Dermis blood vessel endothelial cell (primary cell): Measurements from ENCODE around the gene ANKAR. TPM values are rescaled to one million over a fixed set of nuclear protein-coding genes. Genes with fewer than 3 reads are reported as not detected.
"Not testable (repeated sequence)": the region's sequence is repeated elsewhere in the genome, so short reads cannot be mapped to it uniquely, and the experiment has no call there.

Experiments used
- DNase-seq: peaks from one replicate; pipeline ENCODE4 v3.0.0; 2010
- total RNA-seq: library from RNA; depleted of rRNA; stranded (reverse); fragments of >200 nt; gene quantifications from 2 replicates; pipeline ENCODE4 v1.2.3, GENCODE V29; 2014

ANKAR gene, protein sequence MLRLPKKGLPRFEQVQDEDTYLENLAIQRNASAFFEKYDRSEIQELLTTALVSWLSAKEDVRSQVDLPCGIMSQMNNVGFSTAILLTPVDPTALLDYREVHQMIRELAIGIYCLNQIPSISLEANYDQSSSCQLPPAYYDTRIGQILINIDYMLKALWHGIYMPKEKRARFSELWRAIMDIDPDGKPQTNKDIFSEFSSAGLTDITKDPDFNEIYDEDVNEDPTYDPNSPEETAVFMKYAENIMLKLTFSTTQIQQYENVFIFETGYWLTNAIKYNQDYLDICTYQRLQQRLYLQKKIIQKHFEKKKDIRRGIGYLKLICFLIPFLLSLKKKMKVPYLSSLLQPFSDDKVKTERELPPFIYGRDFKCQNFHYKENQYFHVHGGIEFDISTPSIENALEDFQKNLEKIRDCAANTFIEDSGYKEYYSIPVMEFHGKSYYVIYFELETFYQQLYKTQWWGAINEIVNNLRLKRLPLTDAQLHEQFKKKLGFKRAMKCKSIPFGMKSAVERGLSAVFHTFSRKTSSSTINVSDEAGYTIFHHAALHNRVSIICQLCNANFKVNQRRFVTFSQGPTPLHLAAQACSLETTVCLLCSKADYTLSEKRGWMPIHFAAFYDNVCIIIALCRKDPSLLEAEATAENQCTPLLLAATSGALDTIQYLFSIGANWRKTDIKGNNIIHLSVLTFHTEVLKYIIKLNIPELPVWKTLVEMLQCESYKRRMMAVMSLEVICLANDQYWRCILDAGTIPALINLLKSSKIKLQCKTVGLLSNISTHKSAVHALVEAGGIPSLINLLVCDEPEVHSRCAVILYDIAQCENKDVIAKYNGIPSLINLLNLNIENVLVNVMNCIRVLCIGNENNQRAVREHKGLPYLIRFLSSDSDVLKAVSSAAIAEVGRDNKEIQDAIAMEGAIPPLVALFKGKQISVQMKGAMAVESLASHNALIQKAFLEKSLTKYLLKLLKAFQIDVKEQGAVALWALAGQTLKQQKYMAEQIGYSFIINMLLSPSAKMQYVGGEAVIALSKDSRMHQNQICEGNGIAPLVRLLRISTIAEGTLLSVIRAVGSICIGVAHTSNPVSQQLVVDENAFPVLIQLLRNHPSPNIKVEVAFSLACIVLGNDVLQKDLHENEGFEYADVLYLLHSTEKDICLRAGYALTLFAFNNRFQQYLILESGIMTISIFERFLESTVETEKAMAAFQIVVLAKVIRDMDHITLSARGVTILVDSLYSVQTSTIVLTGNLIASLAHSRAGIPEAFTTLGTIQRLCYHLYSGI (N-terminal part only)
- 4.8 and 6.8 TPM in 2 replicates for total RNA-seq

DNA sequence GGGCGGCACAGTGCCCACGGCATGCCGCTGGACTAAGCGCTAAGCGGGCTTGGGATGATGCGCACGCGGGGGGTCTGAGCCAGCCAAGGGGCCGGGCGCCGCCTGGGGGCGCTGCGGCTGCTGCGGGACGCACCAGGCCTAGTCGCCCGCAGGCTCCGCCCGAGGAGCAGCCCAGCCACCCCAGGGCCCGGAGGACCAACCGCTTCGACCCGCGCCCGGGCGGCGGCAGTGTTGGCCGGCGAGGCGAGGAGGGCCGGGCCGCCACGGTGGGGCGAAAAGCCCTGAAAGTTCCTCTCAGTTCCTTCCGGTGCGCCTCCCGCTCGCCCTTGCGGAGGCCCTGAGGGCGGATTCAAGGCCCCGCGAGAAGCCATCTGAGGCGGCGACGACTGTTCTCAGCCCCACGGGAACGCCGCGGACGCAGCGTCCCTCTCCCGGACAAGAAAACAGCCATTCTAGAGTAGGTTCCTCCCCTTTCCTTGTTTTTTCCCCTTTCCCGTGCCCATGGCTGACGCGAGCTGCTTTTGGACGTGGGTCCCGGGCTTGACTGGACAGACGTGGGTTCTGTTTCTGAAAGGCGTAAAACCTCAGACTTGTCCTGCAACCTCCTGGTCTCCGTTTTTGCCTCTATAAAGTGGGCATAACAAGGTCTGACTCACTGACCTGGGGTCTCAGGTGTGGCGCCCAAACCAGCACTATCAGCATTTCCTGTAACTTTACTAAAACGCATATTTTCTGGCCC, at the start of gene ANKAR:
ANKAR (plus strand) TSS at position 297 of the 739 bp plus-strand sequence. CDS start 1,821 bp downstream, outside the sequence.
- peak; percentile 94 for DNase-seq

DNA sequence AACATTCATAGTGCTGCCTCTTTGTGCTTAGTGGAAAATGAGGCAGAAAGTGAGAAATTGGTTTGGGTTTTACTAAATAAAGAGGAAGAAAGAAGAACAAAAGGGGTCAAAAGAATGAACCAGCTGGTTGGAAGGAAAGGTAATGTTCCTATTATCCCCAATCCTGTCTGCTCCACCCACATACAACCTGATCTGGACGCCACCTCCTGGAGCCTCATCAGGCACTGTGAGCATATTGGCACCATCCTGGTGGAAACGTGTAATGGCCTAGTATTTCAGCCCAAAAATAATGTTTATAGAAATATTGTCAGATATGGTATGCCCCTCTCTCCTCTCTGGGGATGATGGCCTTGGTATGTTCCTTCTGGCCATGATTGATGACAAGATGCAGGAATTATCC, 48.8 kb upstream of the ANKAR start:
- DNase-seq, result no peak

DNA sequence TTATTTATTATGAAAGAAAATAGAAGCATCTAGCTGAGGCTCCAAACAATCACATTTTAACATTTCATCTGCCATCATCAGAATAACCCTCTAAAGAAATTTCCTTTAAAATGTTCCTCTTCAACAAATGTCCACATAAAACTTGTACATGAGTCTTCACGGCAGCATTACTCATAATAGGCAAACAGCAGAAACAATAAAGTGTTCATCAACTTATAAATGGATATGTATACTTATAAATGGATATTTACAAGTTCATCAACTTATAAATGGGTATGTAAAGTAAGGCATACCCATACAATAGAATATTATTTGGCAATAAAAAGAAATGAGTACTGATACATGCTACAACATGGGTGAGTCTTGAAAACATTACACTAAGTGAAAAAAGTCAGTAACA, 46.7 kb upstream of the ANKAR start:
- no peak for DNase-seq

DNA sequence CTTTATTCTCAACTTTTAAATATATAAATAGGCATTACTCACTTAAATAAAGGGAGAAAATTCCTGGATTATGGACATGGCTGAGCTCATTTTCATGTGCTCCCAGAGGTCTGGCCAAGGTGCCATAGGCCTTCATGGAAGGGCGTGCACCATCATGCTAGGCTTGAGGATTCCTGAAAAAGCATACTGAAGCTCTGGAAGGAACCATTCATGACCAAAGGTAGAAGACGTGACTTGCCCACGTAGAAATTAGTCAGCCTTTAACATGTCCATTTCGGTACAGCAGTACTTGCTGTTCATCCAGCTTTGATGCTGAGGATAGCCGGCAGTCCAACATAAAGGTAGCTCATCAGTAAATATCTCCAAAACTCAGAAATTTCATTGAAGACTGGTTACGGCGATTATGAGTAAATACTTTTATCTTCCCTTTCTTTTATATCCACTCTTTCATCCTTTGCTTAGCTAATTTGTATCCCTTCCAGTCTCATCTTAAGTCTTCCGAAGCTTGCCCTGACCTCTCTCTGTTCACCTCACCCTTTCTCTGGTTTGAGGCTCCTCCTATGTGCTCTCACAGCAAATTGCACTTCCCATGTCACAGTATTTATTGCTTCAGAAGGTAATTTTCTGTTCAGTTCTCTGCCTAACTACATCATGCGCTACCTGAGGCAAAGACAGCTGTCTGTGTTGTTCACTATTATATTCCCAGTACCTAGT, 45.5 kb upstream of the ANKAR start:
- DNase-seq, result peak; percentile 16

DNA sequence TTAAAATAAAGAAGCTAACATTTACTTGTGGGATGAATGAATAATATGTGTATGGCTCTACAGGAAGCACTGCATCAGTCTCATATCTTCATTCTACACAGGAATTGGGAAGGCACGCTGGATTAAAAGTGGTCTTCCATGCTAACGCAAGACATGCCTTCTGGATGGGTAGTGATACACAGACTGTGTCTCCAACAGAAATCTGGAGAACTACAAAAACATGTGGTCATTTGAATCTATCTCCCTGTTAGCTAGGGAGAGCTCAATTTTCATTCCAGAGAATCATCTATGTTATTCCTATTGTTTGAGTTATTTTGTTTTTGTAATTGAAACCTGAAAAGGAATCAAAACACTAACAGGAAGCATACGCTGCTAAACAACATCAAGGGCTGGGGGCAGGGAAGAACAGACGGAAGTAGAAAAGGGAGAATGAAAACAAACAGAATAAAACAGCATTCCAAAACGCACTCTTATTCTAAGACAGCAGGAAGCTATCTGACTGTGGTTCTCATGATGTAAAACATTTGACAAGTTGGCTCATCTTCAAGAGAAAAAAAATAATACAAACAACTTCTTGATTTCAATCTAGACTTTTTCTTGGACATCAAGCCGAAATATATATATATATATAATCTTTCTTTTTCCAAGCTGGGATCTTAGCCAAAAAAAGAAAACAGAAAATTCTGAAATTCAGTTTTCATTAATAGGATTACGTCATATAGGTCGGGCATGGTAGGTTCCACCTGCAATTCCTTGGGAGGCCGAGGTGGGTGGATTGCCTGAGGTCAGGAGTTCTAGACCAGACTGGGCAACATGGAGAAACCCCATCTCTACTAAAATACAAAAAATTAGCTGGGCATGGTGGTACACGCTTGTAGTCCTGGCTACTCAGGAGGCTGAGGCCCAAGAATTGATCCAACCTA, 44.7 kb upstream of the ANKAR start:
- DNase-seq, result peak; percentile 8

DNA sequence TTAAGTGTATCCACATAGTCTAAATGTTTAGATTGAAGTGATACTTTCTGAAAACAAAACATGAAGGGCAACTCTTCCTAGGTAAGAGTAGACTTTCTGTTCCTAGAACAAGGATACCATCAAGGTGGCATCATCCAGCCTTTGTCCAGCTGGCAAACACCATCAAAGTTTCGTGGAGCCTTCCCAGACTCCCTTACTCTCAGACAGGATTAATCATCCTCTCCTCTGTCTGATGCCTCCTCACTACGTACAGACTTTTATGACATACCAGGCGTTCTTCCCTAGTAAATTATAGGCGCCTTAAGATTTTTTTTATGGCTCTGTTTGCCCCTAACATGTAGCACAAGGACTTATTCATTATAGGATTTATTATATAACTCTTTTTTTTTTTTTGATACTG, 42.6 kb upstream of the ANKAR start:
- DNase-seq, result no peak

DNA sequence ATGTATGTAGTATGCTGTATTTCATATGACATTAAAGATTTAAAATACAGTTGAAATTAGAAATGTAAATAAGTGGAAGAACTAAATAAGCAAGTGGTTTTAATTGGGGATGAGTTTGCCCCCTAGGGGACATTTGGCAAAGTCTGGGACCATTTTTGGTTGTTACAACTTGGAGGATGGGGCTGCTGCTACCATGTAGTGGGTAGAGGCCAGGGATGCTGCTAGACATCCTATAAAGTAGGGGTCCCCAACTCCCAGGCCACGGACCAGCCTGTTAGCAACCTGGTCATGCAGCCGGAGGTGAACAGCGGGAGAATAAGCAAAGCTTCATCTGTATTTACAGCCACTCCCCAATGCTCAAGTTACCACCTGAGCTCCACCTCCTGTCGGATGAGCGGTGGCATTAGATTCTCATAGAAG, 41.1 kb upstream of the ANKAR start:
- peak; percentile 36 for DNase-seq

DNA sequence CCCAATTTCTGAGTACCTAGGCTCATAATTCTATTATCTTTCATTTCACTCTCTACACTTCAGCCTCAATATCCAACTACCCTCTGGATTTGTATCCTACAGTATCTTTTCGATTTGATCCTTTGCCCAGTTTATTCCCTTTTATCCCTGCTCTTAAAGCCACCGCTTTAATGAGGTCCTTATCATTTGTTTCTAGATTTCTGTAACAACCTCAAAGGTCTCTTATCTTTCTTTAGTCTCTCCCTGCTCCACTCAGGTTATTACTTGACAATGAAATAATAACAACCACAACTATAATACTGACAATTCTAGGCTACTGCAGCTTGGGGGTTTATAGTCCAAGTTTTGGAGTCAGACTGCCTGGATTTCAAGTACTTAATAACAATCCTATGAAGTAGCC, 39.1 kb upstream of the ANKAR start:
- DNase-seq, result no peak

DNA sequence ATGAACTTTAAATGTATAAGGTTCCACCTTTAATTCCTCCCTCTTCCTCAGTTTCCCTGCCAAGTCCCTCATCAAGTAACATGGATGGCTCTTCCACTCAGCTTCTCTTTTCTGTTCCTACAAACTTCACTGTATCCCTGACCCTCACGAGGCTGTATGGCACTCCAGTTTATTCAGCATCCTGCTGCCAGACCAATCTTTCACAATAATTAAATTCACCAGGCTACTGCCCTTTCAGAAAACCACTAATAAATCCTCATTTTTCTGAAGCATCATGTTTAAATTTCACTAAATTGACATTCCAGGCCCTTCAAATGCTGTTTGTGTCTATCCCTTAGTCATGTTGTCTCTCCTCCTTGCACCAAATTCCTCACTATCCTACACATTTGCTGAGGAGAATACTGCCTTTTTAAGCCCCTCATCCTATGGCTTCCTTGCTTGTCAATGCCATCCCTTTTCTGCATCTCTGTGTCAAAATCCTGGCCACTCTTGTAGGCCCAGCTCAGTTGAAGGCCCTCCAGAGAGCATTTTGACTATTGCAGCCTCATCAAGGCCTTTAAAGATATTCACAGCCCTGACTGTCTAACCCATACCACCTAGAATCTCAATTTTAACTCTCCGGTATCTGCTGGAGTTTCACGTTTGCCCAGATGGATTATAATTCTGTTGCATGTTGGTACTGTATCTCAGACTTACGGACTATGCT, 36.0 kb upstream of the ANKAR start:
- no peak for DNase-seq

DNA sequence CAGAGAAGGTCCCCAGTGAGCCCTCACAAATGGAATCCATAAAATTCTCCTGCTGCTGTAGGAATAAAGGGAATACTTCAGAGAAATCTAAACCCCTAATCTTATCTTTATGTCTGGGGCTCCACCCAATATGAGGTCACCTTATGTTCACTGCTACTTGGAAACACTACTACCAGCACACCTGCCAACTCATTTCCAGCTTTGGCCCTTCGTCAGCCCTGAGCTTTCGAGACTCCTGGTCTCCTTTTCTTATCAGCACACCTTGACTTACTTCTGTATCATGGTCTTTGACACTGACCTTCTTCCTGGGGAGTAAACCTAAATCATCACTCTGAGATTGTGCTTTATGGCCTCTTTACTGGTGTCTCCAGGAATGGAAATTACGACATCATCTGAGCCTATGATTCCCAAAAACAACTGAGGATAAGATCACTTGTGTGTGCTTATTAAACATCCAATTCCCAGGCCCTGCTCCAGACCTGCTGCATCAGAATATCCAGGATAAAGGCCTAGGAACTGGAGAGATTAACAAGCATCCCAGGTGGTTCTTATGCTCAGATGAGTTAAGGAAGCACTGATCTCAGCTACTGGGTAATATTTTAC, 35.4 kb upstream of the ANKAR start:
- DNase-seq, result no peak

DNA sequence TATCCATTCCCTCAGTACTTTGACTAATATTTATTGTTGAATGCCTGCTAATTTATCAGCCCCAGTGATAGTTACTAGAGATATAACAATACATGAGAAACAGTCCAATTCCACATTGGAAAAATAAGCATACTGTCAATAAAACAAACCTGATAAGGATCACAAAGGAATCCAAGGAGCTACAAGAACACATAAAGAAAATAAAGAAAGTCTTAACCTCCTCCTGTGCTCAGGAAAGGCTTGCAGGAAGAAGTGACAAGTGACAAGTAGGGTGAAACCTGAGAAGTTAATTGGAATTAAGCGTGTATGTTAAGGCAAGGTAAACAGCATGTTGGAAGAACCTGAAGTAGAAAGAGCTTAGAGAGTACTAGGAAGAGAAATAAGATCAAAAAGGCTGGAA, 33.5 kb upstream of the ANKAR start:
- DNase-seq, result no peak

DNA sequence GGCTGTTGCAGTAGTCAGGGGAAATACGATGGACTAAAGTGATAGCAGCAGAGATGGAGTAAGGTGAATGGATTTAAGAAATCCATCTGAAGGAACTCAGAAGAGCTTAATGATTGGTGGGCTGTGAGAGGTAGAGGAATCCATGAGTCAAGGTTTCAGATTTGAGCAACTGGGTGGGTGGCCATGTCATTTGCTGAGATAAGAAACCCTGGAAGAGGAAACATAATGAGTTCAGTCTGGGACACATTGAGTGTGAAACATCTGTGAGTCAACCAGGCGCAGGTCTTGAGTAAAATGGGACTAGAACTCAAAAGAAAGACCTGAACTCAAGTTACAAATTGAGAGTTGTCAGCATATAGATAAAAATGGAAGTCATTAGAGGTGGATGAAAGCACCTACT, 32.9 kb upstream of the ANKAR start:
- no peak for DNase-seq

DNA sequence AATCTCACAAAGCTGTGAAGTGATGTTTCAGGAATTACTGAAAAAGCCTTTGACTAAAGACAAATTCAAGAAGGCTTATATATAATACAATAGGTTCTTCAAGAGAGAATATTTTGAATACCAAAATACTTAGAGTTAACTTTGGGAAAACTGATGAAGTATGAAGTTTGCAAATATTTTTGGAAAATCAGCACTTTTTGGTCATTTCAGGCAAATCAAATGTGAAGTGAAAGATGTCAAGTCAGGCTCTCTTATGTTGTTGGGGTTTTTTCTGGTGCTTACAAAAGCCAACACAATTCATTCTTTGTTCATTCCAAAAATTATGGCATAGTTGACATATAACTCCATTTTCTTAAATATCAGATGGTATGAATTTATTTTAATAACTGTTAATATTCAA, 27.9 kb upstream of the ANKAR start:
- no peak for DNase-seq

DNA sequence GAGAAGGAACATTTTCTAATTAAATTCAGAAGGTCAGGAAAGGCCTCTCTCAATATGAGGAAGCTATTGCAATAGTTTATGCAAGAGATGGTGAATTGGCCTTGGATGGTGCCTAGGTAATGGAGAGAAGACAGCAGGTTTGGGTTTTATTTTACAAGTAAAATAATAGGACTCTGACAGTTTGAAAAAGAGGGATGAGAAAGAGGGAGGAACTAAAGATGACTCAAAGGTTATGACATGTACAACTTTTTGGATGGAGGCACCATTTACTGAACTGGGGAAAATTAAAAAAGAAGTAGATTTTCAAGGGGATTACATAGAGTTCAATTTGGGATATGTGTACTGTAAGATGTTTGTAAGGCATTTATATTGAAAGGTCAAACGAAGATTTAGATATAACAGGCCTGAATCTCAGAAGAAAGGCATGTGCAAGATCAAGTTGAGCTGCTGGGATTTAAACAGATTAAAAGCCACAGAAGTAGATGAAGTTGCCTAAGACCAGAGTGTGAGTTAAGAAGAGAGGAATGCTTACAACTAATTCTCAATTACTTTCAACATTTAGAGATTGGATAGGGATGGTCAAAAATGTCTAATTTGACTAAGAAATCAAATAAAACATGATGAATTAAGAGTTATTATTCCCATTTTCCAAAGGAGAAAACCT, 25.5 kb upstream of the ANKAR start:
- DNase-seq, result no peak

DNA sequence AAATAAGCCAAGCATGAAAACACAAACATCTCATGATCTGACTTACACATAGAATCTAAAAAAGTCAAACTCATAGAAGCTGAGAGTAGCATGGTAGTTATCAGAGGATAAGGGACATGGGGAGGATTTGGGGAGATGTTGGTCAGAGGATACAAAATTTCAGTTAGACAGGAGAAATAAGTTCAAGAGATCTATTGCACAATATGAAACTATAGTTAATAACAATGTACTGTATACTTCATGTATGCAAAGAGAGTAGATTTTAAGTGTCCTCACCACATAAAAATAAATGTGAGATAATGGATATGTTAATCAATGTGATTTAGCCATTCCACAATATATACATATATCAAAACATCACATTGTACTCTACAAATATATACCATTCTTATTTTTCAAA, 23.2 kb upstream of the ANKAR start:
- no peak for DNase-seq

DNA sequence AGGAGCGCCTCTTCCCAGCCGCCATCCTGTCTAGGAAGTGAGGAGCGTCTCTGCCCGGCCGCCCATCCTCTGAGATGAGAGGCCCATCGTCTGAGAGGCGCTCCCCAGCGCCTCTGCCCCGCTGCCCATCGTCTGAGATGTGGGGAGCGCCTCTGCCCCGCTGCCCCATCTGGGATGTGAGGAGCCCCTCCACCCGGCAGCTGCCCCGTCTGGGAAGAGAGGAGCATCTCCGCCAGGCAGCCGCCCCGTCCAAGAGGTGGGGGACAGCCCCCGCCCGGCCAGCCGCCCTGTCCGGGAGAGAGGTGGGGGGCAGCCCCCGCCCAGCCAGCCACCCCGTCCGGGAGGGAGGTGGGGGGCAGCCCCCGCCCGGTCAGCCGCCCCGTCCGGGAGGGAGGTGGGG, 21.0 kb upstream of the ANKAR start:
- DNase-seq, result not testable (repeated sequence)

DNA sequence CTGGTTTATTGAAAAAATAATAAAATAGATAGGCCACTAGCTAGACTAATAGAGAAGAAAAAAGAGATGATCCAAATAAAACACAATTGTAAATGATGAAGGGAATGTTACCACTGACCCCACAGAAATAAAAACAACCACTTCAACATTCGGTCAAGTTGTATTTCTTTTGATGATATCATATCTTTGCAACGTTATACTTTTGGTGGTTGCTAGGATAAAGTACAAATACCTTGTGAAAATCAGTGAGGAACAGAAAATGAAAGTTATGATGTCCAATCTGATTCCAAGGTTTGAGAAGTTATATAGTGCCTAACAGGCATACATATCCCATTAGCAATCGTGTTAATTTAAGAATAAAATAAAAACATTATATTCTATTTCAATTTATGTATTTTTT, 19.8 kb upstream of the ANKAR start:
- no peak for DNase-seq

DNA sequence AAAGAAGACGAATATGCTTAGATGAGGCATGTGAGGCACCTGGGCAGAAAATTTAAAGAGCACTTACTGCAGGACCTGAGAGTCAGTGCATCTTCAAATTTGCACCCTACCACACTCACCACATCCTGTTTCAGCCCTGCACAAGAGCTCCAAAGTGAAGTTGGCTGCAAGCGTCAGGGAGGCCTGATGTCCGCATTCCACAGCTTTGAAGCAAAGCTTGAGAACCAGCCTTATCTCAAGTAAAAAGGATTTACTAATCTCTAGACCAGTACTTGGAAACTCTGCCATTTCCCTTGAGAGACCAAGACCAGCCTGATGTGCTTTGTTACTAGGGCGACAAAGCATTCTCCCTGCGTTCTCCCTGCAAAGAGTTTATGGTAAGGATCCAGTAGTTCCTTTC, 16.6 kb upstream of the ANKAR start:
- DNase-seq, result no peak
